HG03045 (cell line): Measurements from ENCODE around the gene FGF11.

ENCODE experiments used
- ATAC-seq: cut with Tn5 transposase; IDR thresholded peaks from one replicate; pipeline ENCODE4 v1.9.1; 2021; ENCODE audit warnings: mild to moderate bottlenecking, moderate library complexity; ENCODE audit not compliant: unreplicated experiment

FGF11 gene

GRCh38 chr17:7429722-7430121, 9.6 kb upstream of the FGF11 start:
- no peak for ATAC-seq

GRCh38 chr17:7431231-7431630, 8.1 kb upstream of the FGF11 start:
- ATAC-seq = no peak

- no peak for ATAC-seq
These were observed 7.0 kb upstream of the FGF11 start for GRCh38 chr17:7432296-7432695.

- peak; percentile 19 for ATAC-seq
These were observed 3.4 kb upstream of the FGF11 start for GRCh38 chr17:7435676-7436555.

GRCh38 chr17:7436556-7437368, 2.5 kb upstream of the FGF11 start:
- no peak for ATAC-seq

- ATAC-seq = no peak
These were observed 1.9 kb upstream of the FGF11 start for GRCh38 chr17:7437369-7437863.

GRCh38 chr17:7437950-7438614, 1.2 kb upstream of the FGF11 start:
- no peak for ATAC-seq

- ATAC-seq = no peak
These were observed 454 bp upstream of the FGF11 start for GRCh38 chr17:7438656-7439460.

- ATAC-seq = no peak
These were observed 961 bp downstream of the FGF11 start for GRCh38 chr17:7440113-7440833.

GRCh38 chr17:7440834-7441195, 1.5 kb downstream of the FGF11 start:
- no peak for ATAC-seq

- no peak for ATAC-seq
These were observed 2.0 kb downstream of the FGF11 start for GRCh38 chr17:7441266-7441665.

- no peak for ATAC-seq
These were observed 2.8 kb downstream of the FGF11 start for GRCh38 chr17:7442142-7442541.

GRCh38 chr17:7443499-7444485, 4.5 kb downstream of the FGF11 start:
- ATAC-seq = no peak

GRCh38 chr17:7444682-7445618, 5.6 kb downstream of the FGF11 start, which contains the start of gene CHRNB1:
Gene CHRNB1 (plus strand): TSS chr17:7445061. CDS start chr17:7445128, 67 bp downstream.
- ATAC-seq = no peak

GRCh38 chr17:7445619-7445968, 6.3 kb downstream of the FGF11 start:
- ATAC-seq = no peak

- no peak for ATAC-seq
These were observed 9.1 kb downstream of the FGF11 start for GRCh38 chr17:7448461-7448860.

- ATAC-seq = no peak
These were observed 20.7 kb downstream of the FGF11 start for GRCh38 chr17:7459961-7460545.
